Measurements from ENCODE around the gene CXCR5.

The CXCR5 gene

DNA sequence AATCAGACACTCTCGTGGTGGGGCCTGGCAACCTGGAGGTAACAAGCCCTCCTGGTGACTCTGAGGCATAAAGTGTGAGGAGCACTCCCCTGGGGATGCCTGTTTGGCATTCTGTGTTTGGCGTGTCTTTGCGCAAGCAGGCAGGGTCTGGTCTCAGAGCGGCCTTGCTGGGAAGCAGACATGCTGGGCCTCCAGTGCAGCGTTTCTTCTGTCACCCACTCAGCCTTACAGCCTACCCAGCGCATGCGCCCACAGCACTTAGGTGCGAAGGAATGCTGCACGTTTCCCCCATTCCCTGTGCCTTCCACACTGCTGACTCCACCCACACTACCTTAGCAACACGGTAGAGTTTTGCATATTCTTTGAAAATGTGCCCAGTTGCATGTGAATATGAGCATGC lies 7.4 kb upstream of the CXCR5 start:
- no peak for DNase-seq (ENCODE audit: low read depth in 2 of 2)

DNA sequence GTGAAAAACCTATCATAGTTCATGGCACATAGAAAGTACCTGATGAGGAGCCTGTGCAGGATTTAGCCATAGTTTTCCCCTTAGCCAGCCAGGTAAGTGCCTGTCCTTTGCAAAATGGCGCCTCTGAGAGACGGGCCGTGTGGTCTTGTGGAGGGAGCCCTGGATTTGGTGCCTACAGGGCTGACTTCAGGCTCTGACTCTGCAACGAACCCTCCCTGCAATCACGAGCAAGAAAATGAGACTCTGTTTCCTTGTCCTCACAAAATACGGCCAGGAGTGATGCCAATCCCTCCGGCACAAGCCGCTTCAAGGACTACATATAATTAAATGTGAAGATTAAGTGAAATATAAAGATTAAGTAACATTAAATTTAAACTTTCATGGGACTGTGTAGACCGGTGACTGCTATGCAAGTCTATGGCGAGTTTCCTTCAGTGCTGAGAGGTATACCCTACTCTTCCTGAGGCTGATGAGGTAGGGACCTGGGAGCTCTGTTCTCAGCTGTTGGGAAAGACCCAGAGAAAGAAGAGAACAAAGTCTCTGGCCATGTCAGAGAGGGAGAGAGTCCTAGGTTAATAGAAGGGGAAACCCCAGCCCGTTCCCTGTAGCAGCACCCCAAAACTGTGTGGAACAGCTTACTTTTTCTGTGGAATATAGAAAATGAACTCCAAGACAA lies 6.1 kb upstream of the CXCR5 start:
- DNase-seq (ENCODE audit: low read depth in 2 of 2): no peak

- no peak for DNase-seq (ENCODE audit: low read depth in 2 of 2)
Measured at GRCh38 chr11:118878163-118878563, 5.5 kb upstream of the CXCR5 start.

DNA sequence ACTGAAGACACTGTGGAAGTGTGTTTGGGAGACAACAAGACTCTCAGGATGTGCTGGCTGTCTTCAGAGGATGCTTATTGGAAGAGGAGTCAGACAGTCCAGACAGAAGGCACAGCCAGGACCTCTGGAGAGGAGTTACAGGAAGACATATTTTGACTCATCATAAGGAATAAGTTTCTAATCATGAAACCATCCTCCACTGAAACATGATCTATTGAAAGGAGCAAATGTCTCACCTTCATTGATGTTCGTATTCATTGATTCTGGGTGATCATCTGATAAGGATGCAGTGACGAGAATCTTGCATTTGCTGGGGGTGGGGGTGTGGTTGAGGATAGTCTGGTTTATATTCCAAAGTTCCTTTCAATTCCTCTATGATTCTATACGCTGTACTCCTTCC lies 2.5 kb upstream of the CXCR5 start:
- DNase-seq (ENCODE audit: low read depth in 2 of 2): no peak

GRCh38 chr11:118882491-118882890 lies 1.2 kb upstream of the CXCR5 start:
- no peak for DNase-seq (ENCODE audit: low read depth in 2 of 2)

DNA sequence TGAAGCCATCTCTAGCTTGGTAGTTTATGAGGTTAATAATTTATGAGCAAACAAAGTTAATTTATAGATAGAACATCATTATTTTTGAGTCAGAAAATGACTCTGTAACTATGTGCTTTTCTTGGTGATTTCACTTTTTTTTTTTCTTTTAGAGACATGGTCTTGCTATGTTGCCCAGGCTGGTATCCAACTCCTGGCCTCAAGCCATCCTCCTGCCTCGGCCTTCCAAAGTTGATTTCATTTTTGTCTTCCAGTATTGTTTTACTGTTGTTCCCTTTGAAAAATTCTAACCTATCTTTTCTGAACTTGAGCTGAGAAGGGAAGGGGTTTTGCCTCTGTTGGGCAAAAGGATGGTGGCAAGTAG lies 706 bp upstream of the CXCR5 start:
- no peak for DNase-seq (ENCODE audit: low read depth in 2 of 2)

GRCh38 chr11:118884875-118885274 lies 1.2 kb downstream of the CXCR5 start:
- DNase-seq (ENCODE audit: low read depth in 2 of 2): no peak

DNA sequence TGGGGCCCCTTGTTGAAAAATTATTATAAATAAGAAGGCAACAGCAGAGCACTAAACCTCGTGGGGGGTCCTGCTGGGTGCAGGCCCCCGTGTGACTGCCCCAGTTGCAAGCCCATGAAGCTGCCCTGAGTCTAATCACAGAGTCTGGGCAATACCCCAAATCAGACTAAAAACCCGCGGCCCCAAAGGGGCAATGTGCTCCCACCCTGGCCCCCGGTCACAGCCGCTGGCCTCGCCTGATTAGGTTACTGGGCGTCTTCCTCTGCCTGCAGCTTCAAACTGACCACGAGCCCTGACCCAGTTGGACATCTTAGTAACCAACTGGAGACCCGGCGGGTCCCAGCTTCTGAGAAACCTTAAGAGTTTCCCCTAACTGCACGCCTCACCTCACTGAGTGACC lies 1.6 kb downstream of the CXCR5 start:
- DNase-seq (ENCODE audit: low read depth in 2 of 2): no peak

- DNase-seq (ENCODE audit: low read depth in 2 of 2): no peak
Measured at GRCh38 chr11:118885831-118886565, 2.3 kb downstream of the CXCR5 start.

DNA sequence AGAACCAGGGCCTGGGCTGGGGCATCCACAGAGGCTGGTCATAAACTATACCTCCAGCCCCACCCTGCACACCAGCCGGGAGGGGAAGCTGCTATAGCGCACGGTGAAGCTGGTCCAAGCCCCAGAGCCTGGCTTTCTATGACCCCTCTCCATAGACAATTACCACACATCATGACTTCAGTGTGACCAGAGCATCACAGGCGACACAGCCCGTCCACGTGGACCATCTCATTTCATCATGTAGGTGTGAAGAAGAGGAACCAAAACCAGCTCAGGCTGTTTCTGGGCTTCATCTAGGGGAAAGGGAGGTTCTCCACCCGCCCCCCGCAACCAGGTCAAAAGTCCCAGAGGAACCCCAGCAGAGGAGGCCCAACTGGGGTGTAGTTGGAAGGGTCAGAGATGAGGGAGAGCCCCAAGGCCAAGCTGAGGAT lies 3.0 kb downstream of the CXCR5 start:
- no peak for DNase-seq (ENCODE audit: low read depth in 2 of 2)

GRCh38 chr11:118887206-118887605 lies 3.5 kb downstream of the CXCR5 start:
- no peak for DNase-seq (ENCODE audit: low read depth in 2 of 2)

- DNase-seq (ENCODE audit: low read depth in 2 of 2): no peak
Measured at GRCh38 chr11:118888398-118888797, 4.7 kb downstream of the CXCR5 start.

DNA sequence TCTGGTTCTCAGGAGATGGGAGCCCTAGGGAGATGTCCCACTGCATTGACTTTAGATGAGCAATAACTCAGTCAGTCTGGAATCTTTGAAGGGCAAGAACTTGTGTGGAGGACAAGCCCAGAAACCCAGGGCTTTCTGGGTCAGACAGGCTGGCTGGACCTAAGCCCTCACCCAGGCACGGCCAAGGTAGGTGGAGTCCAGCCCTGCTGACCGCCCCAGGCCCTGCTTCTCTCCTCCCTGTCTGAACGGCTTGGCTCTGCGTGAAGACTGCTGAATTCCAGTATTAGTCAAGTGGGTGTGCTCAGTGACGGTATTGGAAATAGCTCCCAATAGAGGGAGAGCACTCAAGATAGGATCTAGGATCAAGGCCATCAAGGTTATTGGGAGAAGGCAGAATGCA lies 6.1 kb downstream of the CXCR5 start:
- DNase-seq (ENCODE audit: low read depth in 2 of 2): no peak

DNA sequence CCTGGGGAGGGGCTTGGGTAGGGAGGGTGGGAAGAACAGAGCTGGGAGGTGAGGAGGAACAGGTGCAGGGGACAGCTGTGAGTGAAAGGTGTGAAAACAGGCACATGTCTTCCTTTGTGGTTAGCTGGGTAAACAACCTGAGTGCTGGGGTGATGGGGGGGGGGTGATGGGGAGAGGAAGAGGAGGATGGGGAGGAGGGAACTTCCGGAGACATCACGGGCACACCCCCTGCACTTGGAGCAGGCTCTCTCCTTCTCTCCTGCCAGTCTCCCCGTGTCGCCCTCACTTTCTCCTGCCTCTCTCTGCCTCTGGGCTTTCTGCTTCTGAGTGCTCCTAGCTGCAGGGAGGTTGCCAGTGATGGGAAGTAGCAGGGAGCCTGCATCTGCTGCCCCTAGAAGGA lies 8.8 kb downstream of the CXCR5 start:
- DNase-seq (ENCODE audit: low read depth in 2 of 2): no peak

DNA sequence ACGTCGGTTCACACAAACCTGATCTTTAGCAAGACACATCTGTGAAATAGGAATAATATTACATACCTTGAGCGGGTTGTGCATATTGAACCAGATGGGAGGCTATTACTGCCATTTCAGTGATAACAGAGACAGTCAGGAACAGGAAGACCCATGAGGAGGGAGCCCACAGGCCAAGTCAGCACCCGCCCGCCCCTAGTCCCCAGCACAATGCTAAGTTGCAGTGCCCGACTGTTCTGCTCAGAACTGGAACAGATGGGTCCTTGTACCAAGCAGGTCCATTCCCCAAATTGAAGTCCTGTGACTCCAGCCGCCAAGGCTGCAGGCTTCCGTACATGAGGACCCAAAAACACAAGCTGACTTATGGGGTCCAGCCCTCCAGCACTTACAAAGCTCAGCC lies 9.3 kb downstream of the CXCR5 start:
- no peak for DNase-seq (ENCODE audit: low read depth in 2 of 2)

DNA sequence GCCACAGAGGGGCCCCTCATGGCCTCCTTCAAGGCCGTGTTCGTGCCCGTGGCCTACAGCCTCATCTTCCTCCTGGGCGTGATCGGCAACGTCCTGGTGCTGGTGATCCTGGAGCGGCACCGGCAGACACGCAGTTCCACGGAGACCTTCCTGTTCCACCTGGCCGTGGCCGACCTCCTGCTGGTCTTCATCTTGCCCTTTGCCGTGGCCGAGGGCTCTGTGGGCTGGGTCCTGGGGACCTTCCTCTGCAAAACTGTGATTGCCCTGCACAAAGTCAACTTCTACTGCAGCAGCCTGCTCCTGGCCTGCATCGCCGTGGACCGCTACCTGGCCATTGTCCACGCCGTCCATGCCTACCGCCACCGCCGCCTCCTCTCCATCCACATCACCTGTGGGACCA lies 10.0 kb downstream of the CXCR5 start:
- no peak for DNase-seq (ENCODE audit: low read depth in 2 of 2)

DNA sequence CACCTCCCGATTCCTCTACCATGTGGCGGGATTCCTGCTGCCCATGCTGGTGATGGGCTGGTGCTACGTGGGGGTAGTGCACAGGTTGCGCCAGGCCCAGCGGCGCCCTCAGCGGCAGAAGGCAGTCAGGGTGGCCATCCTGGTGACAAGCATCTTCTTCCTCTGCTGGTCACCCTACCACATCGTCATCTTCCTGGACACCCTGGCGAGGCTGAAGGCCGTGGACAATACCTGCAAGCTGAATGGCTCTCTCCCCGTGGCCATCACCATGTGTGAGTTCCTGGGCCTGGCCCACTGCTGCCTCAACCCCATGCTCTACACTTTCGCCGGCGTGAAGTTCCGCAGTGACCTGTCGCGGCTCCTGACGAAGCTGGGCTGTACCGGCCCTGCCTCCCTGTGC lies 10.5 kb downstream of the CXCR5 start:
- no peak for DNase-seq (ENCODE audit: low read depth in 2 of 2)

GRCh38 chr11:118895093-118896039 lies 11.7 kb downstream of the CXCR5 start:
- peak in 1 of 2 donors; percentile 64 for DNase-seq (ENCODE audit: low read depth in 2 of 2)

GRCh38 chr11:118896472-118896913 lies 12.8 kb downstream of the CXCR5 start:
- DNase-seq (ENCODE audit: low read depth in 2 of 2): no peak

- DNase-seq (ENCODE audit: low read depth in 2 of 2): no peak
Measured at GRCh38 chr11:118896921-118897591, 13.4 kb downstream of the CXCR5 start.

DNA sequence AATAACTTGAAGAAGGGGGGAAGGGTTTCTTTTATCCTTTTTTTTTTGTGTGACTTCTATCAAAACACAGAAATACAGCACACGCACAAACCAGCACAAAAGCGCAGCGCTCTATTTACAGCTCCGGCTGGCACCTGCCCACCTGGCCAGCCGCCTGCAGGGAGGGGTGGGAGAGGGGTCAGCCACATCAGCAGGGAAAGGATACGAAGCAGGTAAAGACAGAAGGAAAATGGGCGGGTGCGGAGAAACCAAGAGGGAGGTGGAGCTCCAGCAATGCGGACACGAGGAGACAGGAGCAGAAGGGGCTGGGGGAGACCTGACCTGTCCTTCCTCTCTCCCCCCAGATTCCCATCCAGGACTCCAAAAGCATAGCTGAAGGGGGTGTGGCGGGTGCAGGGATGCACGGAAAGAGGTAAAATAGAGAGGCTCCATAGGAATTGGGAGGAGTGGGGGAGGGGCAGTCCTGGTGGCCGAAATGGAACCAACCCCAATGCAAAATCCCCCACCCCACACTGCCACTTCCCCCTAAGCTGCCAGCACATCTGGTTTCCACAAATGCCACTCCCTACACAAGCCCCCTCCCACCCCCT lies 14.1 kb downstream of the CXCR5 start:
- DNase-seq (ENCODE audit: low read depth in 2 of 2): no peak
